ENCODE data around the gene TMEM108.

GRCh38 chr3:133387341-133387740 is 349.1 kb downstream of the TMEM108 start:
- TF ChIP-seq CTCF (IDR thresholded peaks at IDR 0.05) (no peak), POLR2A (IDR thresholded peaks at IDR 0.05) (no peak)
